Psoas muscle (tissue), 8 donors: ENCODE results near the gene TREML2. TPM values are rescaled to one million over a fixed set of nuclear protein-coding genes. Genes with fewer than 3 reads are reported as not detected.
"Not testable (repeated sequence)": the region's sequence is repeated elsewhere in the genome, so short reads cannot be mapped to it uniquely, and the experiment has no call there.

Experiments
- ATAC-seq, 4 donors: fragments of 200-7000 bp; cut with Tn5 transposase; one replicate each; pipeline ENCODE4 v1.9.1; 2020; ENCODE audit warnings: moderate library complexity in 3 of 4, mild to moderate bottlenecking in 2 of 4
- DNase-seq, 2 donors: peaks; one replicate each; pipeline ENCODE4 v3.0.0-alpha.2; 2020
- H3K27ac ChIP-seq: fragments of 200-600 bp; one replicate; pipeline ENCODE4 v1.8.0; 2022
- H3K27me3 ChIP-seq, 3 donors: fragments of 200-600 bp in 1 of 3; one replicate each; pipeline versions ENCODE4 v1.6.1 to v1.8.0; 2013 to 2022; ENCODE audit warnings: low read length in 2 of 3, mild to moderate bottlenecking in 2 of 3, moderate library complexity in 1 of 3; ENCODE audit not compliant: insufficient read depth in 3 of 3
- H3K36me3 ChIP-seq, 2 donors: fragments of 200-600 bp in 1 of 2; one replicate each; pipeline versions ENCODE4 v1.6.1 to v1.8.0; 2013 to 2022; ENCODE audit warnings: low read depth in 1 of 2, mild to moderate bottlenecking in 1 of 2, moderate library complexity in 1 of 2; ENCODE audit not compliant: insufficient read depth in 1 of 2
- H3K4me1 ChIP-seq: fragments of 200-600 bp; one replicate; pipeline ENCODE4 v1.8.0; 2022
- H3K4me3 ChIP-seq: fragments of 200-600 bp; one replicate; pipeline ENCODE4 v1.8.0; 2022; ENCODE audit warnings: mild to moderate bottlenecking
- H3K9me3 ChIP-seq: fragments of 200-600 bp; one replicate; pipeline ENCODE4 v1.8.0; 2022
- CTCF ChIP-seq: fragments of 200-600 bp; IDR thresholded peaks from one replicate; pipeline ENCODE4 v1.8.0; 2022; ENCODE audit warnings: antibody characterized with exemption
- WGBS, 3 donors: extraction: QIAGEN DNeasy Blood & Tissue Kit; methylation state at CpG; one replicate each; pipeline versions ENCODE4 v1.1.6 to v1.1.7; 2013; 5-methylcytosine and 5-hydroxymethylcytosine counted together
- intact Hi-C, 2 donors: fragments of 100-400 bp; cut with DNase I; formaldehyde crosslinking; loops; one replicate each; pipeline versions ENCODE4 v1.11.0 to v1.14.2; 2022
- long read RNA-seq, 2 donors: library from polyadenylated mRNA; unstranded; transcript quantifications; one replicate each; pipeline ENCODE4 v2.0.0, GENCODE V29; 2021
- polyA plus RNA-seq, 3 donors: library from polyadenylated mRNA; stranded (reverse); fragments of 200-250 nt; gene quantifications; one replicate each; pipeline ENCODE4 v1.2.3, GENCODE V29; 2013
- total RNA-seq, 4 donors: library from RNA; stranded (reverse); fragmentation: NEBNext Ultra II Directional in 2 of 4; extraction: Animal tissue kit (Norgen Biotek cat#: 25700) in 2 of 4; gene quantifications; one replicate each; pipeline versions ENCODE4 v1.2.1 to v1.2.4, GENCODE V29; 2021 to 2023
- donor health status: healthy with polysubstance abuse.
- donor health status: DM: no; HTN: no; CAD: no; lungs with moderate emphysema.
- donor health status: Bipolar disorder and iron deficiency.
- donor health status: healthy.
- donor health status: DM: yes; HTN: yes; CAD: no.
- donor health status: DM: no; HTN: no; CAD: no.
- donor health status: DM: no; HTN: no; CAD: no.
- donor health status: DM: yes; HTN: yes; CAD: no.

Gene TREML2
- total RNA-seq: under 1 TPM; 0.06 to 0.20 (median 0.10) TPM
- polyA plus RNA-seq: under 1 TPM in 1 of 3 donors, not detected in 2; 0.01 TPM
- long read RNA-seq, donor 1, partial matches to known transcripts: 1 of 1 reads
- long read RNA-seq, donor 1, other reads (novel, unspliced or antisense): 0 of 1 reads
- long read RNA-seq, donor 2: 0 reads

- Histone ChIP-seq H3K27ac (no peak within 1 kb of the TSS), H3K27me3 (no peaks in the 10 kb centered on the region), H3K9me3 (no peaks in the 10 kb centered on the region), H3K4me3 (no peak within 1 kb of the TSS), H3K36me3 (no peaks in the 10 kb centered on the region), H3K4me1 (no peaks in the 10 kb centered on the region)
- intact Hi-C loops: no loop called here
- WGBS, 3 donors: 55 to 74% (median 62%) methylated on average over 12 of the region's 12 CpGs
- ATAC-seq (no peak), DNase-seq (no peak)
- TF ChIP-seq CTCF: no peak
These were observed at the start of gene TREML2 for GRCh38 chr6:41200901-41201763. Gene TREML2 (minus strand): TSS chr6:41201149. CDS start chr6:41201008, 141 bp downstream.

DNA sequence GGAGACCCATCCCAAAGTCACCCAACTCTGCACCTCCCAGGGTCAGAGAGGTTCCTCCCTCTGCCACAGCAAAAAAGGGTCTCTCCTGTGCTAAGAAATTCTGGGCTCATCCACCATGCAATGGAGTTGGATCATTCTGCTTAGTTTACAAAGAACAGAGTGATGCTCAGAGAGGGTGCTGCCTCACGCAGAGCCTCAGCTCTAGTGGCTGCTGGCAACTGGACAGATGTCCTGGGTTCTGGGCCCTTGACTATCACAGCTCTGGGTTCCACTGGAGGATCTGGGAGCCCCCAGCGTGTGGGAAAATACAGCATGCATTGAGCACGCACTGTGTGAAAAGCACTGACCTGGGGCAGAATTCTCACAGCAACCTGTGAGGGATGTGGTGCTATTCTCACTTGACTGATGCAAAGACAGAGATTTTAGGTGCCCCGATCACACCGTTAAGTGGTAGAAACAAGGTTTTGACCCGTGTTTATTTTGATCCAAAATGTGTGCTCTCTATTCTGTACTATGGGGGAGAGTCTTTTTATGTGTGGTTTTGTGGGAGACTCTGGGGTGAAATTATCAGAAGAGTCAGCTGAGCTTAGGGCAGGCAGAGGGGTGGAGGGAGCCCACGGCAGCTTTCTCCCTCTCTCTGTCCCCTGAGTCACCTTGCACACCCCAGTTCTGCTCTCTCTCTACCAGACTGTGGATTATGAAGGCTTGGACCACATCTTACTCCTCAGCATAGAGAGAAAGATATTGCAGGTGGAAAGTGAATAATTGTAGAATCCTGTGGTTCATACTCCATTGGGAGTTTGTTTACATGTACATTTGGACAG, 47.1 kb upstream of the TREML2 start:
- Histone ChIP-seq H3K27me3 (no peaks in the 10 kb centered on the region), H3K27ac (no peak overlapping the region), H3K9me3 (no peaks in the 10 kb centered on the region), H3K4me1 (no peaks in the 10 kb centered on the region), H3K4me3 (no peak overlapping the region), H3K36me3 (no peaks in the 10 kb centered on the region)
- TF ChIP-seq CTCF: no peak
- intact Hi-C loops: no loop called here
- WGBS, 3 donors: 66 to 74% (median 69%) methylated on average over 7 of the region's 7 CpGs
- DNase-seq (no peak), ATAC-seq (no peak)

DNA sequence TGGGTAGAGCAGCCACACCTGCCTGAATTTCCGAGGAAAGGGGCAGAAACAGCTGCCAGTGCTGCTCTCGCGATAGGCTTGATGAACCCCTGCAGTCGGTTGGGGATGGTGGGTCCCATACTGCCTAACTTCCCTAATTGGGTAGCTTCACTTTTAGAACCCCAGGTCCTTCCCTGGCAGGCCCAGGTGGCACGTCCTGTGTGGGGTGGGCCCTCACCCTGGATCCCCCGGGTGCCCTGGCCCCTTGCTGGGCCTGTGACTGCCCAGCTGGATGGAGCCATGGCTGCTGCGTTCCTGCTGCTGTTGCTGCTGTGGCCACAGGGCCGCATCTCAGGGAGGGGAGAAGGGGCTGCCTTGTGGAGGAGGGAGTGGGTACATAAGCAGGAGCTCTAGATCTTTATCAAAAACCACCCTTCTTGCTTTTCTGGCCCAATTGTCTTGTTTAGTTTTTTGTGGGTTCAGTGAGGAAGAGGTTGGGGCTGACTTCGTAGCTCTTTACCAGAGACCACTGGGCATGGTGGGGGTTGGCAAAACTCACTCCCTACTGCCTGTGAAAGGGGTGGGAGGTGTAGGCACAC, 46.4 kb upstream of the TREML2 start:
- Histone ChIP-seq H3K36me3 (no peaks in the 10 kb centered on the region), H3K4me3 (no peak overlapping the region), H3K27ac (no peak overlapping the region), H3K27me3 (no peaks in the 10 kb centered on the region), H3K4me1 (no peaks in the 10 kb centered on the region), H3K9me3 (no peaks in the 10 kb centered on the region)
- ATAC-seq: no peak
- no peak for TF ChIP-seq CTCF
- WGBS, 3 donors: 72 to 80% (median 74%) methylated on average over 9 of the region's 9 CpGs
- no peak for DNase-seq
- intact Hi-C loops: no loop called here

GRCh38 chr6:41246529-41246928, 45.6 kb upstream of the TREML2 start:
- H3K36me3 ChIP-seq, intact Hi-C loops, H3K27ac ChIP-seq, H3K4me1 ChIP-seq, H3K9me3 ChIP-seq, H3K4me3 ChIP-seq, DNase-seq, H3K27me3 ChIP-seq, ATAC-seq: not testable (repeated sequence)
- 83 to 96% (median 95%) methylated on average over 2 to 4 of the region's 4 CpGs for WGBS, 3 donors
